H9 (cell line): ENCODE results near the gene ANO10. TPM values are rescaled to one million over a fixed set of nuclear protein-coding genes. Genes with fewer than 3 reads are reported as not detected.

Source experiments
- DNase-seq: peaks from one replicate; pipeline ENCODE4 v3.0.0-alpha.2; 2017
- H2AFZ ChIP-seq: one replicate; pipeline ENCODE4 v1.6.1; 2013; ENCODE audit warnings: mild to moderate bottlenecking, low read length, control low read depth, moderate library complexity
- H2AK5ac ChIP-seq: 2 replicates; pipeline ENCODE4 v1.6.1; 2013; ENCODE audit warnings: low read length, control low read depth, mixed read lengths; ENCODE audit not compliant: insufficient read length
- H2BK120ac ChIP-seq: one replicate; pipeline ENCODE4 v1.6.1; 2013; ENCODE audit warnings: low read depth, mild to moderate bottlenecking, low read length, control low read depth, inconsistent platforms; ENCODE audit not compliant: poor library complexity, severe bottlenecking
- H2BK12ac ChIP-seq: 2 replicates; pipeline ENCODE4 v1.6.1; 2013; ENCODE audit warnings: low read length, control low read depth, mixed read lengths, low read depth; ENCODE audit not compliant: insufficient read length
- H2BK15ac ChIP-seq: 2 replicates; pipeline ENCODE4 v1.6.1; 2013; ENCODE audit warnings: low read depth, low read length, control low read depth
- H2BK20ac ChIP-seq: one replicate; pipeline ENCODE4 v1.6.1; 2013; ENCODE audit warnings: low read depth, mild to moderate bottlenecking, low read length, control low read depth, inconsistent platforms; ENCODE audit not compliant: poor library complexity, severe bottlenecking
- H2BK5ac ChIP-seq: 2 replicates; pipeline ENCODE4 v1.6.1; 2013; ENCODE audit warnings: low read length, control low read depth, mixed read lengths; ENCODE audit not compliant: insufficient read length
- H3K14ac ChIP-seq: 2 replicates; pipeline ENCODE4 v1.6.1; 2013; ENCODE audit warnings: low read length, control low read depth; ENCODE audit not compliant: insufficient read depth
- H3K18ac ChIP-seq: 2 replicates; pipeline ENCODE4 v1.6.1; 2013; ENCODE audit warnings: low read depth, mild to moderate bottlenecking, mixed read lengths, low read length, control low read depth; ENCODE audit not compliant: insufficient read length
- H3K23ac ChIP-seq: 2 replicates; pipeline ENCODE4 v1.6.1; 2013; ENCODE audit warnings: low read length, control low read depth, mixed read lengths, low read depth; ENCODE audit not compliant: insufficient read length
- H3K23me2 ChIP-seq: 2 replicates; pipeline ENCODE4 v1.6.1; 2013; ENCODE audit warnings: low read depth, mild to moderate bottlenecking, mixed read lengths, low read length, control low read depth; ENCODE audit not compliant: insufficient read length, poor library complexity, severe bottlenecking
- H3K27ac ChIP-seq: 2 replicates; pipeline ENCODE4 v1.5.1; 2013; ENCODE audit warnings: low read length, control low read depth, mixed read lengths, low read depth; ENCODE audit not compliant: insufficient read length
- H3K27me3 ChIP-seq: 2 replicates; pipeline ENCODE4 v1.6.1; 2013; ENCODE audit warnings: low read length, control low read depth, inconsistent platforms; ENCODE audit not compliant: insufficient read depth
- H3K4ac ChIP-seq: 2 replicates; pipeline ENCODE4 v1.6.1; 2013; ENCODE audit warnings: low read depth, mild to moderate bottlenecking, control low read depth, inconsistent platforms, low read length, moderate library complexity
- H3K4me1 ChIP-seq: 2 replicates; pipeline ENCODE4 v1.6.1; 2013; ENCODE audit warnings: low read length, control low read depth, inconsistent platforms; ENCODE audit not compliant: insufficient read depth
- H3K4me2 ChIP-seq: 2 replicates; pipeline ENCODE4 v1.6.1; 2013; ENCODE audit warnings: low read length, control low read depth, mixed read lengths; ENCODE audit not compliant: insufficient read length, insufficient read depth
- H3K56ac ChIP-seq: 2 replicates; pipeline ENCODE4 v1.6.1; 2013; ENCODE audit warnings: low read depth, mild to moderate bottlenecking, mixed read lengths, low read length, control low read depth; ENCODE audit not compliant: insufficient read length
- H3K79me1 ChIP-seq: 2 replicates; pipeline ENCODE4 v1.6.1; 2013; ENCODE audit warnings: low read depth, mild to moderate bottlenecking, moderate library complexity, low read length, control low read depth, inconsistent platforms; ENCODE audit not compliant: insufficient read depth, poor library complexity, severe bottlenecking
- H3K79me2 ChIP-seq: 2 replicates; pipeline ENCODE4 v1.6.1; 2013; ENCODE audit warnings: low read length, control low read depth, inconsistent platforms; ENCODE audit not compliant: insufficient read depth
- H3K9ac ChIP-seq: 2 replicates; pipeline ENCODE4 v1.6.1; 2013; ENCODE audit warnings: low read length, control low read depth, mixed read lengths; ENCODE audit not compliant: insufficient read length; ENCODE audit errors: extremely low read depth
- H3K9me3 ChIP-seq: one replicate; pipeline ENCODE4 v1.6.1; 2013; ENCODE audit warnings: low read depth, low read length, inconsistent platforms; ENCODE audit not compliant: control insufficient read depth
- H3T11ph ChIP-seq: one replicate; pipeline ENCODE4 v1.6.1; 2013; ENCODE audit warnings: mild to moderate bottlenecking, low read length, control low read depth, inconsistent platforms
- H4K20me1 ChIP-seq: one replicate; pipeline ENCODE4 v1.6.1; 2013; ENCODE audit not compliant: control insufficient read depth, insufficient read length, insufficient read depth
- H4K5ac ChIP-seq: 2 replicates; pipeline ENCODE4 v1.6.1; 2013; ENCODE audit warnings: low read depth, mild to moderate bottlenecking, mixed read lengths, low read length, control low read depth; ENCODE audit not compliant: insufficient read length
- H4K8ac ChIP-seq: replicated peaks from 2 replicates; pipeline ENCODE4 v1.6.1; 2013; ENCODE audit warnings: low read length, control low read depth, mixed read lengths, low read depth; ENCODE audit not compliant: insufficient read length
- H4K91ac ChIP-seq: 2 replicates; pipeline ENCODE4 v1.6.1; 2013; ENCODE audit warnings: low read depth, mild to moderate bottlenecking, moderate library complexity, mixed read lengths, low read length, control low read depth; ENCODE audit not compliant: insufficient read length
- H3K27ac Mint-ChIP-seq, 3 experiments: 2 replicates in 2 of 3; 3 replicates in 1 of 3; pipeline ENCODE4 v1.8.0; 2020 to 2021; ENCODE audit warnings: mixed read lengths in 3 of 3, mild to moderate bottlenecking in 1 of 3, moderate library complexity in 1 of 3
- H3K27me3 Mint-ChIP-seq: 2 replicates; pipeline ENCODE4 v1.8.0; 2021; ENCODE audit warnings: low read depth, mild to moderate bottlenecking, moderate library complexity, mixed read lengths
- H3K36me3 Mint-ChIP-seq, 3 experiments: 2 replicates in 2 of 3; 3 replicates in 1 of 3; pipeline ENCODE4 v1.8.0; 2020 to 2021; ENCODE audit warnings: low read depth in 3 of 3, mixed read lengths in 3 of 3; ENCODE audit not compliant: insufficient read depth in 1 of 3
- H3K4me1 Mint-ChIP-seq, 2 experiments: 2 replicates each; pipeline ENCODE4 v1.8.0; 2020; ENCODE audit warnings: mixed read lengths in 2 of 2
- H3K4me3 Mint-ChIP-seq, 2 experiments: 2 replicates in 1 of 2; 3 replicates in 1 of 2; pipeline ENCODE4 v1.8.0; 2020 to 2021; ENCODE audit warnings: mild to moderate bottlenecking in 2 of 2, mixed read lengths in 2 of 2, moderate library complexity in 1 of 2
- H3K9me3 Mint-ChIP-seq, 2 experiments: 2 replicates in 1 of 2; 3 replicates in 1 of 2; pipeline ENCODE4 v1.8.0; 2020; ENCODE audit warnings: mild to moderate bottlenecking in 2 of 2, mixed read lengths in 2 of 2, moderate library complexity in 1 of 2
- WGBS: extraction: QIAGEN DNeasy Blood & Tissue Kit; methylation state at CpG from one replicate; pipeline ENCODE4 v1.1.7; 2013; ENCODE audit warnings: missing lambda C conversion rate, low lambda C conversion rate, mixed read lengths; ENCODE audit not compliant: insufficient read length; ENCODE audit errors: extremely low coverage; 5-methylcytosine and 5-hydroxymethylcytosine counted together
- total RNA-seq: library from RNA; stranded (reverse); gene quantifications from 2 replicates; pipeline ENCODE4 v1.2.1, GENCODE V29; 2021
- TF ChIP-seq, protein P1 (sequence below): fragments of 200-600 bp; sonication (generic); conservative IDR thresholded peaks from 3 replicates; pipeline ENCODE4 v1.8.0; 2021; ENCODE audit warnings: antibody characterized with exemption, mild to moderate bottlenecking

Gene ANO10
- total RNA-seq, 1 experiment from 2014 or later: 38.7 TPM

DNA sequence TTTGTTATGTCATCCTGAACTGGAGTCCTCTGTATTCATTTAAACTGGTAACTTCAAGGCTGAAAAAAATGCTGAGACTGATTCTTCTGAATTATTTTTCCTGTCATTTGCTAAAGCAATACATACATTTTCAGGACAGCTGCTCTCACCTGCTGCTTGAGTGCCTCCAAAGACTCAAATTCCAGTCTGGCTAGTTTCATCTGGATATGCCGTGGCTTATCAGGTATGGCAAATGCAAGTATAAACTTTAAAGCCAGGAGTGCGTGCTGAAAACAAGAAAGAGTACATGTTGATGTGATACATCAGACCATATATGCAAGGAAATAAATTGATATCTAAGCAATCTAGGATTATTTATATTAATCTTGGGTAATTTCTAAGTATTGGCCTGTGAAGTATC, 189.3 kb downstream of the ANO10 start:
- H2BK20ac ChIP-seq: no peak overlapping the region
- no CpG with 5 or more reads among the region's 2 CpGs for WGBS
- H3K27me3 ChIP-seq: no peaks in the 10 kb centered on the region
- H2AFZ ChIP-seq: no peak overlapping the region
- H2BK12ac ChIP-seq: no peak overlapping the region
- no peak overlapping the region for H3K14ac ChIP-seq
- H3K79me2 ChIP-seq: no peaks in the 10 kb centered on the region
- H3K27ac ChIP-seq: no peak overlapping the region
- no peaks in the 10 kb centered on the region for H4K20me1 ChIP-seq
- H3K4me2 ChIP-seq: no peak overlapping the region
- H3K4ac ChIP-seq: no peak overlapping the region
- no peak overlapping the region for H3K9ac ChIP-seq
- no peaks in the 10 kb centered on the region for H3K79me1 ChIP-seq
- no peak overlapping the region for H3T11ph ChIP-seq
- no peak overlapping the region for H4K5ac ChIP-seq
- H3K36me3 Mint-ChIP-seq: peaks cover 7 to 15% (median 11%) of the 10 kb centered on the region in 3 experiments; a peak in 5 of 7 replicates
- H2BK5ac ChIP-seq: no peak overlapping the region
- H4K8ac ChIP-seq: no peak overlapping the region
- DNase-seq: no peak
- H3K4me1 Mint-ChIP-seq: peaks cover 19 to 24% of the 10 kb centered on the region in 2 experiments
- no peak overlapping the region for H2AK5ac ChIP-seq
- no peaks in the 10 kb centered on the region for H3K27me3 Mint-ChIP-seq
- H3K9me3 ChIP-seq: no peaks in the 10 kb centered on the region
- H4K91ac ChIP-seq: no peak overlapping the region
- no peak overlapping the region for H3K56ac ChIP-seq
- H3K18ac ChIP-seq: no peak overlapping the region
- no peak overlapping the region for H3K27ac Mint-ChIP-seq
- H2BK15ac ChIP-seq: no peak overlapping the region
- TF ChIP-seq, protein P1, sequence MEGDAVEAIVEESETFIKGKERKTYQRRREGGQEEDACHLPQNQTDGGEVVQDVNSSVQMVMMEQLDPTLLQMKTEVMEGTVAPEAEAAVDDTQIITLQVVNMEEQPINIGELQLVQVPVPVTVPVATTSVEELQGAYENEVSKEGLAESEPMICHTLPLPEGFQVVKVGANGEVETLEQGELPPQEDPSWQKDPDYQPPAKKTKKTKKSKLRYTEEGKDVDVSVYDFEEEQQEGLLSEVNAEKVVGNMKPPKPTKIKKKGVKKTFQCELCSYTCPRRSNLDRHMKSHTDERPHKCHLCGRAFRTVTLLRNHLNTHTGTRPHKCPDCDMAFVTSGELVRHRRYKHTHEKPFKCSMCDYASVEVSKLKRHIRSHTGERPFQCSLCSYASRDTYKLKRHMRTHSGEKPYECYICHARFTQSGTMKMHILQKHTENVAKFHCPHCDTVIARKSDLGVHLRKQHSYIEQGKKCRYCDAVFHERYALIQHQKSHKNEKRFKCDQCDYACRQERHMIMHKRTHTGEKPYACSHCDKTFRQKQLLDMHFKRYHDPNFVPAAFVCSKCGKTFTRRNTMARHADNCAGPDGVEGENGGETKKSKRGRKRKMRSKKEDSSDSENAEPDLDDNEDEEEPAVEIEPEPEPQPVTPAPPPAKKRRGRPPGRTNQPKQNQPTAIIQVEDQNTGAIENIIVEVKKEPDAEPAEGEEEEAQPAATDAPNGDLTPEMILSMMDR: no peak
- H3K9me3 Mint-ChIP-seq: no peaks in the 10 kb centered on the region
- H3K23ac ChIP-seq: no peak overlapping the region
- H3K4me3 Mint-ChIP-seq: no peak overlapping the region
- H3K23me2 ChIP-seq: no peaks in the 10 kb centered on the region
- H2BK120ac ChIP-seq: no peak overlapping the region
- peaks cover 9% of the 10 kb centered on the region for H3K4me1 ChIP-seq
